K562 (cell line): ENCODE results near the gene PCNX3. TPM values are rescaled to one million over a fixed set of nuclear protein-coding genes. Genes with fewer than 3 reads are reported as not detected.

Experiments
- ATAC-seq: fragments of 200-7000 bp; cut with Tn5 transposase; 3 replicates; pipeline ENCODE4 v1.9.1; 2020; ENCODE audit warnings: moderate library complexity
- BruUV-seq: library from RNA; stranded (reverse); fragments of 400-500 nt; replicated peaks from 2 replicates; lab custom pipeline; 2021; lab: Mats Ljungman, UMichigan
- CTCF ChIA-PET: fragments of 300-600 bp; formaldehyde crosslinking; extraction: SDS; loops from one replicate; lab custom pipeline; 2021; ENCODE audit warnings: low intra/inter-chr PET ratio; lab: Yijun Ruan, JAX
- POLR2A ChIA-PET: fragments of 300-600, 350-650 bp; sonication (Branson Sonifier 250); formaldehyde crosslinking; extraction: SDS; loops from one replicate; lab custom pipeline; 2021; ENCODE audit warnings: antibody characterized with exemption, inconsistent platforms; lab: Yijun Ruan, JAX
- DNase-seq, 4 experiments: peaks; one replicate each; pipeline versions ENCODE4 v3.0.0 to v3.0.0-alpha.2; 2011 to 2018; ENCODE audit warnings: low spot score in 3 of 4, mixed read lengths in 3 of 4; ENCODE audit errors: extremely low read depth in 1 of 4
- FAIRE-seq: peaks from 2 replicates; lab custom pipeline; 2011; peaks lifted over from hg19 to GRCh38; lab: Jason Lieb, UNC
- H2AFZ ChIP-seq: 2 replicates; pipeline ENCODE4 v1.6.0; 2011; ENCODE audit warnings: low read depth, low read length, control low read depth, inconsistent platforms
- H3K27ac ChIP-seq: fragments of 200-600 bp; 3 replicates; pipeline ENCODE4 v1.8.0; 2011; ENCODE audit warnings: low read depth, mild to moderate bottlenecking, control low read depth, inconsistent platforms, low read length, moderate library complexity, mixed read lengths; ENCODE audit errors: extremely low read depth
- H3K27me3 ChIP-seq, 2 experiments: fragments of 300-600 bp in 1 of 2; 2 replicates in 1 of 2; 3 replicates in 1 of 2; pipeline versions ENCODE4 v1.6.0 to v1.8.0; 2011; ENCODE audit warnings: inconsistent platforms in 2 of 2, low read length in 2 of 2, mild to moderate bottlenecking in 1 of 2, mixed read lengths in 1 of 2, moderate library complexity in 1 of 2; ENCODE audit not compliant: control insufficient read depth in 2 of 2, insufficient read depth in 2 of 2
- H3K36me3 ChIP-seq: fragments of 300-600 bp; 3 replicates; pipeline ENCODE4 v1.8.0; 2011; ENCODE audit warnings: mild to moderate bottlenecking, low read length, inconsistent platforms; ENCODE audit not compliant: control insufficient read depth, insufficient read depth
- H3K4me1 ChIP-seq, 2 experiments: fragments of 200-600 bp in 1 of 2; replicated peaks in 1 of 2; 2 replicates in 1 of 2; 3 replicates in 1 of 2; pipeline versions ENCODE4 v1.5.1 to v1.8.0; 2011; ENCODE audit warnings: inconsistent platforms in 2 of 2, low read length in 2 of 2, mild to moderate bottlenecking in 1 of 2, mixed read lengths in 1 of 2, moderate library complexity in 1 of 2; ENCODE audit not compliant: control insufficient read depth in 2 of 2, insufficient read depth in 2 of 2
- H3K4me2 ChIP-seq: 2 replicates; pipeline ENCODE4 v1.6.1; 2011; ENCODE audit warnings: low read length, control low read depth, inconsistent platforms, mixed read lengths; ENCODE audit not compliant: insufficient read depth
- H3K4me3 ChIP-seq: fragments of 200-600 bp; sonication (generic), shearing (Covaris generic); 2 replicates; pipeline ENCODE4 v1.5.1; 2016; ENCODE audit warnings: control low read depth, inconsistent platforms
- H3K79me2 ChIP-seq: fragments of 200-600 bp; 3 replicates; pipeline ENCODE4 v1.8.0; 2011; ENCODE audit warnings: low read length, inconsistent platforms; ENCODE audit not compliant: control insufficient read depth, insufficient read depth
- H3K9ac ChIP-seq, 2 experiments: 2 replicates each; pipeline versions ENCODE4 v1.6.0 to v1.6.1; 2011; ENCODE audit warnings: low read depth in 2 of 2, low read length in 2 of 2, control low read depth in 1 of 2, inconsistent platforms in 1 of 2, mild to moderate bottlenecking in 1 of 2, mixed read lengths in 1 of 2; ENCODE audit not compliant: insufficient read depth in 1 of 2
- H3K9me1 ChIP-seq: one replicate; pipeline ENCODE4 v1.6.0; 2011; ENCODE audit warnings: inconsistent platforms, mild to moderate bottlenecking, low read length, moderate library complexity; ENCODE audit not compliant: control insufficient read depth, insufficient read depth
- H3K9me3 ChIP-seq: replicated peaks from 2 replicates; pipeline ENCODE4 v1.5.1; 2011; ENCODE audit warnings: low read depth, low read length, inconsistent platforms; ENCODE audit not compliant: control insufficient read depth, insufficient read depth
- H4K20me1 ChIP-seq: replicated peaks from 2 replicates; pipeline ENCODE4 v1.6.1; 2011; ENCODE audit warnings: low read length, inconsistent platforms, mixed read lengths; ENCODE audit not compliant: control insufficient read depth, insufficient read depth
- BDP1 ChIP-seq: IDR thresholded peaks from 3 replicates; pipeline ENCODE4 v1.6.1; 2011; ENCODE audit not compliant: insufficient read length, insufficient read depth
- CAMTA2 ChIP-seq: fragments of 250-450 bp; sonication (Bioruptor Pico); conservative IDR thresholded peaks from 2 replicates; pipeline ENCODE4 v1.5.1; 2022
- DMBX1 ChIP-seq: fragments of 250-450 bp; sonication (Bioruptor Pico); IDR thresholded peaks from 2 replicates; pipeline ENCODE4 v1.8.0; 2022; ENCODE audit warnings: inconsistent platforms, mild to moderate bottlenecking, moderate library complexity, borderline replicate concordance
- ESRRA ChIP-seq: fragments of 450-650 bp; IDR thresholded peaks from 2 replicates; pipeline ENCODE4 v1.6.1; 2014; ENCODE audit warnings: low read depth, mild to moderate bottlenecking, moderate library complexity, borderline replicate concordance
- EZH2 ChIP-seq: IDR thresholded peaks from 2 replicates; pipeline ENCODE4 v1.6.1; 2012; ENCODE audit warnings: low read depth, mild to moderate bottlenecking, inconsistent platforms, low read length, borderline replicate concordance
- KLF10 ChIP-seq: fragments of 250-450 bp; sonication (Bioruptor Pico); IDR thresholded peaks from 2 replicates; pipeline ENCODE4 v1.6.1; 2021; ENCODE audit warnings: matching md5 sums
- MTA2 ChIP-seq: fragments of 450-650 bp; IDR thresholded peaks from 2 replicates; pipeline ENCODE4 v1.6.1; 2016; ENCODE audit warnings: low read depth
- NFXL1 ChIP-seq: fragments of 450-650 bp; formaldehyde crosslinking; IDR thresholded peaks from 2 replicates; pipeline ENCODE4 v1.4.0; 2021; ENCODE audit warnings: mild to moderate bottlenecking
- SMAD3 ChIP-seq: fragments of 450-650 bp; formaldehyde crosslinking; conservative IDR thresholded peaks from 2 replicates; pipeline ENCODE4 v1.4.0; 2020; ENCODE audit warnings: mild to moderate bottlenecking
- UBTF ChIP-seq, 2 experiments: IDR thresholded peaks; 2 replicates each; pipeline ENCODE4 v1.6.1; 2012; ENCODE audit warnings: improper control_type of control experiment in 2 of 2, low read depth in 2 of 2, low read length in 2 of 2, borderline replicate concordance in 1 of 2
- YY1 ChIP-seq, 3 experiments: IDR thresholded peaks; 2 replicates each; pipeline ENCODE4 v1.6.1; 2011; ENCODE audit warnings: low read length in 2 of 3, mild to moderate bottlenecking in 2 of 3, moderate library complexity in 2 of 3, borderline replicate concordance in 1 of 3, control low read depth in 1 of 3, low read depth in 1 of 3; ENCODE audit not compliant: insufficient read depth in 3 of 3, insufficient replicate concordance in 2 of 3, control insufficient read depth in 1 of 3, insufficient read length in 1 of 3; ENCODE audit errors: extremely low read depth in 1 of 3
- ZNF212 ChIP-seq: fragments of 450-650 bp; formaldehyde crosslinking; IDR thresholded peaks from 2 replicates; pipeline ENCODE4 v1.4.0; 2020; ENCODE audit warnings: mild to moderate bottlenecking
- ZNF24 ChIP-seq: fragments of 450-650 bp; IDR thresholded peaks from 2 replicates; pipeline ENCODE4 v1.6.1; 2016
- ZNF384 ChIP-seq: IDR thresholded peaks from 2 replicates; pipeline ENCODE4 v1.6.1; 2012; ENCODE audit warnings: low read depth, low read length, improper control_type of control experiment
- ZNF436 ChIP-seq: fragments of 250-450, 450-650 bp; sonication (Bioruptor Pico); formaldehyde crosslinking; IDR thresholded peaks from 2 replicates; pipeline ENCODE4 v1.7.0; 2020; ENCODE audit warnings: mild to moderate bottlenecking
- WGBS: fragments of 100-300 bp; shearing (Covaris generic); methylation state at CpG from one replicate; pipeline ENCODE4 v1.1.6; 2016; ENCODE audit warnings: low coverage, mixed read lengths; ENCODE audit not compliant: insufficient coverage; ENCODE audit errors: missing lambda C conversion rate; 5-methylcytosine and 5-hydroxymethylcytosine counted together
- in situ Hi-C: fragments of 300-500 bp; cut with MboI; formaldehyde crosslinking; loops from 4 replicates; pipeline ENCODE4 v1.15.0; 2018; ENCODE audit warnings: inconsistent platforms, mixed read lengths
- intact Hi-C: fragments of 100-400 bp; cut with micrococcal nuclease; formaldehyde crosslinking; loops from 2 replicates; pipeline ENCODE4 v1.14.2; 2022
- polyA plus RNA-seq, 8 experiments: library from polyadenylated mRNA; depleted of rRNA in 4 of 8; stranded (reverse) in 5 of 8; unstranded in 3 of 8; fragments of >200 nt; fragmentation: Nextera tagmentation in 2 of 8; fragmentation: Illumina TruSeq in 1 of 8; extraction: Ambion mirVana in 2 of 8; extraction: Trizol in 1 of 8; gene quantifications; 2 replicates each; pipeline versions ENCODE4 v1.2.1 to v1.2.3, GENCODE V29; 2011 to 2014; ENCODE audit warnings: inconsistent platforms in 1 of 8, missing spikeins in 1 of 8
- total RNA-seq, 7 experiments: library from RNA; depleted of rRNA in 6 of 7; stranded (reverse); fragments of >200 nt in 6 of 7; fragmentation: Illumina TruSeq in 2 of 7; extraction: Trizol in 2 of 7; gene quantifications; 2 replicates each; pipeline versions ENCODE4 v1.2.1 to v1.2.3, GENCODE V29; 2011 to 2021; ENCODE audit warnings: low replicate concordance in 1 of 7
- TF ChIP-seq, protein P1 (sequence below): fragments of 450-650 bp; formaldehyde crosslinking; IDR thresholded peaks from 2 replicates; pipeline ENCODE4 v1.4.0; 2020; ENCODE audit warnings: mild to moderate bottlenecking, moderate library complexity

PCNX3 gene
- total and polyA plus RNA-seq, 9 of the 15 experiments (the other 6 are each of a cell fraction or from before 2014, with no cell fraction given) = 0.11 to 47.8 (median 12.8) TPM

GRCh38 chr11:65599955-65600246, 15.7 kb upstream of the PCNX3 start:
- Histone ChIP-seq H4K20me1 (no peaks in the 10 kb centered on the region), H3K79me2 (no peaks in the 10 kb centered on the region), H3K4me1 (peaks cover 6 to 26% of the 10 kb centered on the region in 2 experiments; a peak in 4 of 5 replicates), H3K27ac (no peak overlapping the region), H2AFZ (no peak overlapping the region), H3K9me3 (no peaks in the 10 kb centered on the region), H3K27me3 (no peaks in the 10 kb centered on the region), H3K36me3 (peaks cover 31% of the 10 kb centered on the region; the same call in 2 of the 3 replicates), H3K9ac (no peak overlapping the region), H3K4me3 (no peak overlapping the region), H3K4me2 (no peak overlapping the region), H3K9me1 (no peaks in the 10 kb centered on the region)
- ChIA-PET POLR2A (interaction anchor here (0.6 to 2.5 kb wide), 2 partner anchors 12 to 258 kb away, joined by 4 to 7 read pairs; no protein-coding TSS in a partner anchor), CTCF (no interaction called here)
- BruUV-seq = no TSS peak
- WGBS = 84% methylated on average over 4 of the region's 6 CpGs
- DNase-seq (no peak), FAIRE-seq (no peak), ATAC-seq (no peak)
- in situ Hi-C loops = no loop called here
- intact Hi-C loops = no loop called here
- TF ChIP-seq EZH2 = no peak
- TF ChIP-seq ZNF212 (CRISPR knock-in tag) = no peak
- no peak for TF ChIP-seq SMAD3
- TF ChIP-seq CAMTA2 (CRISPR knock-in tag) = no peak
- no peak for TF ChIP-seq YY1 (IDR thresholded peaks at IDR 0.05; ENCODE audit: borderline replicate concordance in 1 of 3, control insufficient read depth in 1 of 3, extremely low read depth in 1 of 3, insufficient read depth in 3 of 3, insufficient read length in 1 of 3, insufficient replicate concordance in 2 of 3, low read depth in 1 of 3, low read length in 2 of 3)
- no peak for TF ChIP-seq UBTF (IDR thresholded peaks at IDR 0.05; ENCODE audit: borderline replicate concordance in 1 of 2, low read depth in 2 of 2, low read length in 2 of 2)
- TF ChIP-seq ZNF436 (CRISPR knock-in tag) = no peak
- TF ChIP-seq ESRRA = no peak
- TF ChIP-seq DMBX1 (CRISPR knock-in tag) = no peak
- TF ChIP-seq KLF10 (CRISPR knock-in tag) = no peak
- no peak for TF ChIP-seq BDP1
- no peak for TF ChIP-seq MTA2
- no peak for TF ChIP-seq NFXL1 (CRISPR knock-in tag)
- TF ChIP-seq ZNF24 = no peak
- no peak for TF ChIP-seq ZNF384
- TF ChIP-seq, protein P1, sequence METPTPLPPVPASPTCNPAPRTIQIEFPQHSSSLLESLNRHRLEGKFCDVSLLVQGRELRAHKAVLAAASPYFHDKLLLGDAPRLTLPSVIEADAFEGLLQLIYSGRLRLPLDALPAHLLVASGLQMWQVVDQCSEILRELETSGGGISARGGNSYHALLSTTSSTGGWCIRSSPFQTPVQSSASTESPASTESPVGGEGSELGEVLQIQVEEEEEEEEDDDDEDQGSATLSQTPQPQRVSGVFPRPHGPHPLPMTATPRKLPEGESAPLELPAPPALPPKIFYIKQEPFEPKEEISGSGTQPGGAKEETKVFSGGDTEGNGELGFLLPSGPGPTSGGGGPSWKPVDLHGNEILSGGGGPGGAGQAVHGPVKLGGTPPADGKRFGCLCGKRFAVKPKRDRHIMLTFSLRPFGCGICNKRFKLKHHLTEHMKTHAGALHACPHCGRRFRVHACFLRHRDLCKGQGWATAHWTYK (CRISPR knock-in tag) = no peak
